ENCODE results near the gene STARD3NL.

GRCh38 chr7:38206071-38206470 is 28.0 kb downstream of the STARD3NL start:
- TF ChIP-seq POLR2A (IDR thresholded peaks at IDR 0.05; ENCODE audit: low read depth, low read length) (no peak), POLR2AphosphoS5 (IDR thresholded peaks at IDR 0.05; ENCODE audit: low read depth, low read length) (no peak), TAF1 (IDR thresholded peaks at IDR 0.05; ENCODE audit: low read depth, low read length) (no peak), SPI1 (IDR thresholded peaks at IDR 0.05; ENCODE audit: low read depth, low read length) (no peak)
